ENCODE measurements around the gene STKLD1.

STKLD1 gene

GRCh38 chr9:133378408-133378962 lies 2.3 kb downstream of the STKLD1 start:
- DNase-seq (ENCODE audit: low read depth): no peak
- TF ChIP-seq CTCF (IDR thresholded peaks at IDR 0.05; ENCODE audit: insufficient read depth, low read depth, low read length, missing control alignments): no peak
- no peak overlapping the region for H3K4me3 ChIP-seq (ENCODE audit: low read length)

GRCh38 chr9:133379153-133380086 lies 3.3 kb downstream of the STKLD1 start:
- no peak for TF ChIP-seq CTCF (IDR thresholded peaks at IDR 0.05; ENCODE audit: insufficient read depth, low read depth, low read length, missing control alignments)
- H3K4me3 ChIP-seq (ENCODE audit: low read length): no peak overlapping the region
- DNase-seq (ENCODE audit: low read depth): no peak

- no peak for DNase-seq (ENCODE audit: low read depth)
- TF ChIP-seq CTCF (IDR thresholded peaks at IDR 0.05; ENCODE audit: insufficient read depth, low read depth, low read length, missing control alignments): no peak
- no peak overlapping the region for H3K4me3 ChIP-seq (ENCODE audit: low read length)
Measured at GRCh38 chr9:133380734-133381133, 4.6 kb downstream of the STKLD1 start.

- H3K4me3 ChIP-seq (ENCODE audit: low read length): no peak overlapping the region
- no peak for TF ChIP-seq CTCF (IDR thresholded peaks at IDR 0.05; ENCODE audit: insufficient read depth, low read depth, low read length, missing control alignments)
- no peak for DNase-seq (ENCODE audit: low read depth)
Measured at GRCh38 chr9:133382507-133383141, 6.5 kb downstream of the STKLD1 start.

- no peak for DNase-seq (ENCODE audit: low read depth)
- no peak overlapping the region for H3K4me3 ChIP-seq (ENCODE audit: low read length)
- no peak for TF ChIP-seq CTCF (IDR thresholded peaks at IDR 0.05; ENCODE audit: insufficient read depth, low read depth, low read length, missing control alignments)
Measured at GRCh38 chr9:133383438-133383837, 7.3 kb downstream of the STKLD1 start.

GRCh38 chr9:133384736-133385321 lies 8.7 kb downstream of the STKLD1 start:
- no peak for DNase-seq (ENCODE audit: low read depth)
- no peak overlapping the region for H3K4me3 ChIP-seq (ENCODE audit: low read length)
- TF ChIP-seq CTCF (IDR thresholded peaks at IDR 0.05; ENCODE audit: insufficient read depth, low read depth, low read length, missing control alignments): no peak
